SK-N-SH treated with all-trans-retinoic acid at 6 μM for 48 hours (cell line): ENCODE data around the gene ZBTB46.
"Not testable (repeated sequence)": the region's sequence is repeated elsewhere in the genome, so short reads cannot be mapped to it uniquely, and the experiment has no call there.

Source experiments
- ATAC-seq: fragments of 200-7000 bp; cut with Tn5 transposase; 3 replicates; pipeline ENCODE4 v1.9.1; 2020; ENCODE audit warnings: mild to moderate bottlenecking, moderate library complexity
- CSDC2 ChIP-seq: fragments of 250-450 bp; sonication (Bioruptor Pico); IDR thresholded peaks from 2 replicates; pipeline ENCODE4 v1.5.0; 2020; ENCODE audit warnings: mild to moderate bottlenecking, moderate library complexity
- ESRRG ChIP-seq: fragments of 250-450 bp; sonication (Bioruptor Pico); IDR thresholded peaks from 2 replicates; pipeline ENCODE4 v1.6.1; 2021; ENCODE audit warnings: mild to moderate bottlenecking
- GLIS3 ChIP-seq: fragments of 250-450 bp; sonication (Bioruptor Pico); IDR thresholded peaks from 2 replicates; pipeline ENCODE4 v1.5.0; 2020; ENCODE audit warnings: mild to moderate bottlenecking, moderate library complexity
- PPARA ChIP-seq: fragments of 250-450 bp; sonication (Bioruptor Pico); IDR thresholded peaks from 2 replicates; pipeline ENCODE4 v1.5.0; 2020; ENCODE audit warnings: mild to moderate bottlenecking, borderline replicate concordance
- SNAI2 ChIP-seq: fragments of 250-450 bp; sonication (Bioruptor Pico); IDR thresholded peaks from 2 replicates; pipeline ENCODE4 v1.5.0; 2020; ENCODE audit warnings: mild to moderate bottlenecking, moderate library complexity
- TCF4 ChIP-seq: fragments of 250-450 bp; sonication (Bioruptor Pico); IDR thresholded peaks from 2 replicates; pipeline ENCODE4 v1.8.0; 2021; ENCODE audit warnings: mild to moderate bottlenecking, moderate library complexity, borderline replicate concordance
- ZFP30 ChIP-seq: fragments of 450-650 bp; formaldehyde crosslinking; IDR thresholded peaks from 2 replicates; pipeline ENCODE4 v1.5.0; 2022; ENCODE audit warnings: mild to moderate bottlenecking, moderate library complexity
- ZNF8 ChIP-seq: fragments of 450-650 bp; formaldehyde crosslinking; IDR thresholded peaks from 2 replicates; pipeline ENCODE4 v1.5.0; 2020; ENCODE audit warnings: mild to moderate bottlenecking, moderate library complexity
- TF ChIP-seq, protein P1 (sequence below): fragments of 250-450 bp; sonication (Bioruptor Pico); IDR thresholded peaks from 2 replicates; pipeline ENCODE4 v1.5.0; 2020; ENCODE audit warnings: mild to moderate bottlenecking, moderate library complexity
- TF ChIP-seq, protein P2 (sequence below): fragments of 250-450 bp; sonication (Bioruptor Pico); IDR thresholded peaks from 2 replicates; pipeline ENCODE4 v1.5.1; 2021; ENCODE audit warnings: mild to moderate bottlenecking, moderate library complexity
- TF ChIP-seq, protein P3 (sequence below): fragments of 250-450 bp; sonication (Bioruptor Pico); IDR thresholded peaks from 2 replicates; pipeline ENCODE4 v1.8.0; 2021; ENCODE audit warnings: low read depth, mild to moderate bottlenecking, moderate library complexity, borderline replicate concordance
- TF ChIP-seq, protein P4 (sequence below): fragments of 250-450 bp; sonication (Bioruptor Pico); IDR thresholded peaks from 2 replicates; pipeline ENCODE4 v1.5.1; 2020; ENCODE audit warnings: low read depth, mild to moderate bottlenecking, moderate library complexity
- TF ChIP-seq, protein P5 (sequence below): fragments of 250-450 bp; sonication (Bioruptor Pico); IDR thresholded peaks from 2 replicates; pipeline ENCODE4 v1.8.0; 2020; ENCODE audit warnings: mild to moderate bottlenecking, moderate library complexity, borderline replicate concordance

The ZBTB46 gene

DNA sequence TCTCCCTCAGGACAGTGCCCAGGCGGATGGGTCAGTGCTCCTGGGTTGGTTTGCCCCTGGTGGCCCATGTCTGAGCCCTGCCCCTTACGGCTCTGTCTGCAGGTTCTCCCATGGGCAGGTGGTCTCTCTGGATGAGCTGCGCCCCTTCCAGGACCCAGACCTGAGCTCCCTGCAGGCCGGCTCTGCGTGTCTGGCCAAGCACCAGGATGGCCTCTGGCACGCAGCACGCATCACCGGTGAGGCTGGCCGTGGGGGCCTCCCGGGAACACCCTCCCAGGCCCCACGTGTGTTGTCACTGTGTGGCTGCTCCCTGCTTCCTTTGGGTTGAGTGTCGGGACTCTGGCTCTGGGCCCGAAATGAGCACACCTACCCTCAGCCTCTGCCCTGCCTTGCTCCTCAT, 97.9 kb downstream of the ZBTB46 start (continued):
- TF ChIP-seq, protein P1, sequence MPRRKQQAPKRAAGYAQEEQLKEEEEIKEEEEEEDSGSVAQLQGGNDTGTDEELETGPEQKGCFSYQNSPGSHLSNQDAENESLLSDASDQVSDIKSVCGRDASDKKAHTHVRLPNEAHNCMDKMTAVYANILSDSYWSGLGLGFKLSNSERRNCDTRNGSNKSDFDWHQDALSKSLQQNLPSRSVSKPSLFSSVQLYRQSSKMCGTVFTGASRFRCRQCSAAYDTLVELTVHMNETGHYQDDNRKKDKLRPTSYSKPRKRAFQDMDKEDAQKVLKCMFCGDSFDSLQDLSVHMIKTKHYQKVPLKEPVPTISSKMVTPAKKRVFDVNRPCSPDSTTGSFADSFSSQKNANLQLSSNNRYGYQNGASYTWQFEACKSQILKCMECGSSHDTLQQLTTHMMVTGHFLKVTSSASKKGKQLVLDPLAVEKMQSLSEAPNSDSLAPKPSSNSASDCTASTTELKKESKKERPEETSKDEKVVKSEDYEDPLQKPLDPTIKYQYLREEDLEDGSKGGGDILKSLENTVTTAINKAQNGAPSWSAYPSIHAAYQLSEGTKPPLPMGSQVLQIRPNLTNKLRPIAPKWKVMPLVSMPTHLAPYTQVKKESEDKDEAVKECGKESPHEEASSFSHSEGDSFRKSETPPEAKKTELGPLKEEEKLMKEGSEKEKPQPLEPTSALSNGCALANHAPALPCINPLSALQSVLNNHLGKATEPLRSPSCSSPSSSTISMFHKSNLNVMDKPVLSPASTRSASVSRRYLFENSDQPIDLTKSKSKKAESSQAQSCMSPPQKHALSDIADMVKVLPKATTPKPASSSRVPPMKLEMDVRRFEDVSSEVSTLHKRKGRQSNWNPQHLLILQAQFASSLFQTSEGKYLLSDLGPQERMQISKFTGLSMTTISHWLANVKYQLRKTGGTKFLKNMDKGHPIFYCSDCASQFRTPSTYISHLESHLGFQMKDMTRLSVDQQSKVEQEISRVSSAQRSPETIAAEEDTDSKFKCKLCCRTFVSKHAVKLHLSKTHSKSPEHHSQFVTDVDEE (CRISPR knock-in tag): no peak
- TF ChIP-seq, protein P2, sequence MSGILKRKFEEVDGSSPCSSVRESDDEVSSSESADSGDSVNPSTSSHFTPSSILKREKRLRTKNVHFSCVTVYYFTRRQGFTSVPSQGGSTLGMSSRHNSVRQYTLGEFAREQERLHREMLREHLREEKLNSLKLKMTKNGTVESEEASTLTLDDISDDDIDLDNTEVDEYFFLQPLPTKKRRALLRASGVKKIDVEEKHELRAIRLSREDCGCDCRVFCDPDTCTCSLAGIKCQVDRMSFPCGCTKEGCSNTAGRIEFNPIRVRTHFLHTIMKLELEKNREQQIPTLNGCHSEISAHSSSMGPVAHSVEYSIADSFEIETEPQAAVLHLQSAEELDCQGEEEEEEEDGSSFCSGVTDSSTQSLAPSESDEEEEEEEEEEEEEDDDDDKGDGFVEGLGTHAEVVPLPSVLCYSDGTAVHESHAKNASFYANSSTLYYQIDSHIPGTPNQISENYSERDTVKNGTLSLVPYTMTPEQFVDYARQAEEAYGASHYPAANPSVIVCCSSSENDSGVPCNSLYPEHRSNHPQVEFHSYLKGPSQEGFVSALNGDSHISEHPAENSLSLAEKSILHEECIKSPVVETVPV (CRISPR knock-in tag): no peak
- TF ChIP-seq ZFP30 (CRISPR knock-in tag) (no peak), PPARA (CRISPR knock-in tag) (no peak), GLIS3 (no peak)

DNA sequence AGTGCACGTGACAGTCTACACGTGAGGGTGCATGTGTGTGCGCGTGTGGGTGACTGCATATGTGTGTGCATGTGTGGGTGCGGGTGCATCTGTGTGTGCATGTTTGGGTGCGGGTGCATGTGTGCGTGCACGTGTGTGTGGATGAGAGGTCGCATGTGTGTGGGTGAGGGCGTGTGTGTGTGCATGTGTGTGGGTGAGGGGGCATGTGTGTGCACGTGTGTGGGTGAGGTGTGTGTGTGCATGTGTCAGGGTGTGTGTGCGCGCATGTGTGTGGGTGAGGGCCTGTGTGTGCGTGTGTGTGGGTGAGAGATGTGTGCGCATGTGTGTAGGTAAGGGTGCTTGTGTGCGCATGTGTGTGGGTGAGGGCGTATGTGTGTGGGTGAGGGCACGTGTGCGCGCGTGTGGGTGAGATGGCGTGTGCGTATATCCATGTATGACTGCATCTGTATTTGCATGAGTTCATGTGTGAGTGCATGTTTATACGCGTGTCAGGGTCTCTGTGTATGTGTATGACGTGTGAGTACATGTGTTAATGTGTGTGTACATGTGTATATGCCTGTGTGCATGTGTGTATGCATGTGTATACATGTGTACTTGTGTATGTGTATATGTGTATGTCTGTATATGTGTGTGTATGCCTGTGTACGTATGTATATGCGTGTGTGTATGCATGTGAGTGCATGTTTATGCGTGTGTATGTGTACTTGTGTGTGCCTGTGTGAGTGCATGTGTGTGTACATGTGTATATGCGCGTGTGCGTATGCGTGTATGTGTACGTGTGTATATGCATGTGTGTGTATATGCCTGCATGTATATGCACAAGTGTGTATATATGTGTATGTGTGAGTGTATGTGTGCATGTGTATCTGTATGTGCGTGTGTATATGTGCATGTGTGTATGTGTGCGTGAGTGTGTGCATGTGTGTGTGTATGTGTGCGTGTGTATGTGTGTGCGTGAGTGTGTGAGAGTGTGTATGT, 98.7 kb downstream of the ZBTB46 start:
- no peak for TF ChIP-seq SNAI2 (CRISPR knock-in tag)
- TF ChIP-seq, protein P3, sequence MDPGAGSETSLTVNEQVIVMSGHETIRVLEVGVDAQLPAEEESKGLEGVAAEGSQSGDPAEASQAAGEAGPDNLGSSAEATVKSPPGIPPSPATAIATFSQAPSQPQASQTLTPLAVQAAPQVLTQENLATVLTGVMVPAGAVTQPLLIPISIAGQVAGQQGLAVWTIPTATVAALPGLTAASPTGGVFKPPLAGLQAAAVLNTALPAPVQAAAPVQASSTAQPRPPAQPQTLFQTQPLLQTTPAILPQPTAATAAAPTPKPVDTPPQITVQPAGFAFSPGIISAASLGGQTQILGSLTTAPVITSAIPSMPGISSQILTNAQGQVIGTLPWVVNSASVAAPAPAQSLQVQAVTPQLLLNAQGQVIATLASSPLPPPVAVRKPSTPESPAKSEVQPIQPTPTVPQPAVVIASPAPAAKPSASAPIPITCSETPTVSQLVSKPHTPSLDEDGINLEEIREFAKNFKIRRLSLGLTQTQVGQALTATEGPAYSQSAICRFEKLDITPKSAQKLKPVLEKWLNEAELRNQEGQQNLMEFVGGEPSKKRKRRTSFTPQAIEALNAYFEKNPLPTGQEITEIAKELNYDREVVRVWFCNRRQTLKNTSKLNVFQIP: no peak
- TF ChIP-seq, protein P4, sequence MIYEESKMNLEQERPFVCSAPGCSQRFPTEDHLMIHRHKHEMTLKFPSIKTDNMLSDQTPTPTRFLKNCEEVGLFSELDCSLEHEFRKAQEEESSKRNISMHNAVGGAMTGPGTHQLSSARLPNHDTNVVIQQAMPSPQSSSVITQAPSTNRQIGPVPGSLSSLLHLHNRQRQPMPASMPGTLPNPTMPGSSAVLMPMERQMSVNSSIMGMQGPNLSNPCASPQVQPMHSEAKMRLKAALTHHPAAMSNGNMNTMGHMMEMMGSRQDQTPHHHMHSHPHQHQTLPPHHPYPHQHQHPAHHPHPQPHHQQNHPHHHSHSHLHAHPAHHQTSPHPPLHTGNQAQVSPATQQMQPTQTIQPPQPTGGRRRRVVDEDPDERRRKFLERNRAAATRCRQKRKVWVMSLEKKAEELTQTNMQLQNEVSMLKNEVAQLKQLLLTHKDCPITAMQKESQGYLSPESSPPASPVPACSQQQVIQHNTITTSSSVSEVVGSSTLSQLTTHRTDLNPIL: no peak
- no peak for ATAC-seq

DNA sequence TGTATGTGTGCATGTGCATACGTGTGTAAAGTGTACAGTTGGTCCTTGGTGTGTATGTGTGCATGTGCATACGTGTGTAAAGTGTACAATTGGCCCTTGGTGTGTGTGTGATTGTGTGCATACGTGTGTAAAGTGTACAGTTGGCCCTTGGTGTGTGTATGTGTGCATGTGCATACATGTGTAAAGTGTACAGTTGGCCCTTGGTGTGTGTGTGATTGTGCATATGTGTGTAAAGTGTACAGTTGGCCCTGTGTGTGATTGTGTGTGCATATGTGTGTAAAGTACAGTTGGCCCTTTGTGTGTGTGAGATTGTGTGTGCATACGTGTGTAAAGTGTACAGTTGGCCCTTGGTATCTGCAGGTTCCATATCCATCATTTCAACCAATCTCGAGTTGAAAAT, 99.7 kb downstream of the ZBTB46 start:
- no peak for ATAC-seq
- TF ChIP-seq ZNF8 (CRISPR knock-in tag): no peak
- no peak for TF ChIP-seq CSDC2 (CRISPR knock-in tag)
- TF ChIP-seq, protein P1 (CRISPR knock-in tag): no peak
- no peak for TF ChIP-seq ESRRG (CRISPR knock-in tag)
- TF ChIP-seq, protein P5, sequence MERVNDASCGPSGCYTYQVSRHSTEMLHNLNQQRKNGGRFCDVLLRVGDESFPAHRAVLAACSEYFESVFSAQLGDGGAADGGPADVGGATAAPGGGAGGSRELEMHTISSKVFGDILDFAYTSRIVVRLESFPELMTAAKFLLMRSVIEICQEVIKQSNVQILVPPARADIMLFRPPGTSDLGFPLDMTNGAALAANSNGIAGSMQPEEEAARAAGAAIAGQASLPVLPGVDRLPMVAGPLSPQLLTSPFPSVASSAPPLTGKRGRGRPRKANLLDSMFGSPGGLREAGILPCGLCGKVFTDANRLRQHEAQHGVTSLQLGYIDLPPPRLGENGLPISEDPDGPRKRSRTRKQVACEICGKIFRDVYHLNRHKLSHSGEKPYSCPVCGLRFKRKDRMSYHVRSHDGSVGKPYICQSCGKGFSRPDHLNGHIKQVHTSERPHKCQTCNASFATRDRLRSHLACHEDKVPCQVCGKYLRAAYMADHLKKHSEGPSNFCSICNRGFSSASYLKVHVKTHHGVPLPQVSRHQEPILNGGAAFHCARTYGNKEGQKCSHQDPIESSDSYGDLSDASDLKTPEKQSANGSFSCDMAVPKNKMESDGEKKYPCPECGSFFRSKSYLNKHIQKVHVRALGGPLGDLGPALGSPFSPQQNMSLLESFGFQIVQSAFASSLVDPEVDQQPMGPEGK: no peak
- no peak for TF ChIP-seq TCF4 (CRISPR knock-in tag)
- no peak for TF ChIP-seq PPARA (CRISPR knock-in tag)

DNA sequence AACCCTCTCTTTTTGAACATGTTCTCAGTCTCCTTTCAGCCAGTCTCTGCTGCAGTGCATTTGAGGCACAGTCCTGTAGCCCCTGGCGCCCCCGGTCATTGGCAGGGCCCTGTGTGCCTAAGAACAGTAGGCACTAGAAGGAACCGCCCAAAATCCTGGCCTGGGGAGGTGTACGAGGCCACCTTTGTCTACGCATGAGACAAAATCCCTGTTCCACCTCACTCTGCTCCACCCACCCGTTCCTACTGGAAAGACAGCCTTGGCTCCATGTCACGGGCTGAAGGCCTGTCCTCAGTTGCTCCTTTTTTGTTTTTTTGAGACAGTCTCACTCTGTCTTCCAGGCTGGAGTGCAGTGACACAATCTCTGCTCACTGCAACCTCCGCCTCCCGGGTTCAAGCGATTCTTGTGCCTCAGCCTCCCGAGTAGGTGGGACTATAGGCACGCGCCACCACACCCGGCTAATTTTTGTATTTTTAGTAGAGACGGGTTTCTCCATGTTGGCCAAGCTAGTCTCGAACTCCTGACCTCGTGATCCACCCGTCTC, 100.8 kb downstream of the ZBTB46 start:
- not testable (repeated sequence) for ATAC-seq

DNA sequence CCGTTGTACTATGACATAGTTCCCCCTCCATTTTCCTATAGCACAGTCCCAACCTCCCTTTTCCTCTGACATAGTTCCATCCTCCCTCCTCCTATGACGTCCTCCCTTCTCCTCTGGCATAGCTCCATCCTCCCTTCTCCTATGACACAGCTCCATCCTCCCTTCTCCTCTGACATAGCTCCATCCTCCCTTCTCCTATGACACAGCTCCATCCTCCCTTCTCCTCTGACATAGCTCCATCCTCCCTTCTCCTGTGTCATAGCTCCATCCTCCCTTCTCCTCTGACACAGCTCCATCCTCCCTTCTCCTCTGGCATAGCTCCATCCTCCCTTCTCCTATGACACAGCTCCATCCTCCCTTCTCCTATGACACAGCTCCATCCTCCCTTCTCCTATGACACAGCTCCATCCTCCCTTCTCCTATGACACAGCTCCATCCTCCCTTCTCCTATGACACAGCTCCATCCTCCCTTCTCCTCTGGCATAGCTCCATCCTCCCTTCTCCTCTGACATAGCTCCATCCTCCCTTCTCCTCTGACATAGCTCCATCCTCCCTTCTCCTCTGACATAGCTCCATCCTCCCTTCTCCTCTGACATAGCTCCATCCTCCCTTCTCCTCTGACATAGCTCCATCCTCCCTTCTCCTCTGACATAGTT, 108.0 kb downstream of the ZBTB46 start:
- ATAC-seq: not testable (repeated sequence)
